GM18526 (cell line): ENCODE data around the gene TBL3.

Experiments
- POLR2A ChIP-seq: IDR thresholded peaks from 3 replicates; pipeline ENCODE4 v1.6.1; 2011; ENCODE audit not compliant: insufficient read length; ENCODE audit errors: extremely low read depth

Gene TBL3

GRCh38 chr16:1958715-1959268 lies 13.1 kb upstream of the TBL3 start:
- TF ChIP-seq POLR2A, result no peak

GRCh38 chr16:1959269-1960039 lies 12.4 kb upstream of the TBL3 start, which contains the start of gene NDUFB10:
NDUFB10 (plus strand) TSS chr16:1959538; CDS start chr16:1959625, 87 bp downstream.
- peak; percentile 81 for TF ChIP-seq POLR2A

DNA sequence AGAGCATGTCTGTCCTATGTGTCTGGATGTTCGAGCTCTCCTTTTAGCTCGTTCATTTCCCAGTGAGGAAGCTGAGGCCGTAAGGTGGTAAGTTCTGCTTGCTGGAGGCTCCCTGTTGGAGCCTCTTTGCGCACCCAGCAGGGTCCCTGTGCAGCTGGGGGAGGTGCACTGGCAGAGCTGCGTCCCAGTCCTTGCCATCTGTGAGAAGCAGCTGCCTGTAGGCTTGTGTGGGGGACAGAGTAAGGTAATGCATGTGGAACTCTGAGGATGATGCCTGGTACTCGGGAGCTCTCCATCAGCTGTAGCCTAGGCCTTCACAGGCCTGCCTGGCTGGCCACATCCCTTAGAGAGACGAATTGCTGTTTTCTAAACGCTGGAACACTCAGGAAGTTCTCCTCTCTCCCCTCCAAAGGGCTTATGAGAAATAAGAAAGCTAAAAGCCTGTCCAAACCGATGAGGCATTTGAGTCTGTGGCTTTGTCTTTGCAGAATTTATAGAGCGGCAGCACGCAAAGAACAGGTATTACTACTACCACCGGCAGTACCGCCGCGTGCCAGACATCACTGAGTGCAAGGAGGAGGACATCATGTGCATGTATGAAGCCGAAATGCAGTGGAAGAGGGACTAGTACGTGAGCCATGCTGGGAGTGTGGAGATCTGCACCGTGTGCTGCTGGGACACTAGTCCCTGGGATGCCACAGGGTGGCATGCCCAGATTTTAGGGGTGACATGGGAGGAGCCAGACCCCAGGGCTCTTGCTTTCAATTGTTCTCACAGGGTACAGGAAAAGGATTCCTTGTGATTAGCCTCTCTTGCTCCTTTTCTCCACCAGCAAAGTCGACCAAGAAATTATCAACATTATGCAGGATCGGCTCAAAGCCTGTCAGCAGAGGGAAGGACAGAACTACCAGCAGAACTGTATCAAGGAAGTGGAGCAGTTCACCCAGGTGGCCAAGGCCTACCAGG lies 10.9 kb upstream of the TBL3 start:
- TF ChIP-seq POLR2A, result peak; percentile 61

- TF ChIP-seq POLR2A, result no peak
Observed at GRCh38 chr16:1961651-1962067, 10.2 kb upstream of the TBL3 start.

GRCh38 chr16:1963806-1964505 lies 7.9 kb upstream of the TBL3 start:
- peak; percentile 25 for TF ChIP-seq POLR2A

DNA sequence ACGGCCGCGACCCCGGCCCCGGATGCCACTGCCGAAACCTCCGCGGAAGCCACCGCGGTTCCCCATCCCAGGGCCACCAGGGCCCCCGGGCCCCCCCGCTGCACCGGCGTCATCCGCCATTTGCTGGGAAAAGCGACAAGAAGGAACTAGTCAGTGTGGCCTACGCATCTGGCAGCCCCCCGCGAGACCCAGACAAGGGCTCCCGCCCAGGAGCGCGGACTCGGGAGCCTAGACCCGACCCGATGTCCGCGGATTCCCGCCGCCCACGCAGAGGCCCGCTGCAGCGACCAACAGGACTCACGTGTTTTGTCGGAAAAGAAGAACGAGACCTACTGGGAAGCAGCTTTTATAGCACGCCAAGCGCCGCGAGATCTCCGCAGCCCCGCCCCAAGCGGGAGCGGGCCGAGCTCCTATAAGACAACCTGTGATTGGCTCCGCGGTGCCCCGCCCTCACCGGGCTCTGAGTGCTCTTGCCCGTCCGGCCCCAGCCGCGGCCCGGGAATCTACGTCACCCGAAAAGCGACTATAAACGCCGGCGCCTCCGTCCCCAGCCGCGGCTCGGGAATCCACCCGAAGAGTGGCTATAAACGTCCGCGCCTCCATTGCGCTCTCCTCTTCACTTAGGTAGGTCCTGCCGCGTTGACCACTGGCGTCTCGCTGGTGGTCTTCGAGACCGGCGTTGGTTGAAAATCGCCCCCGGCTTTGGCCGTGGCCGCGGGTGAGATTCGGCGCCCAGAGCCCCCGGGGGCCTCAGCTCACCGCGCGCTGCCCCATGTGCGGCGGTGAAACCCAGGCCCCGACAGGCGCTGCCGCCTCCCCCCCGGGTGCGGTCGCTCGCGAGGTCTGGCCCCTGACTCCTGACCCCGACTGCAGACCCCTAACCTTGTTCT lies 7.1 kb upstream of the TBL3 start, which contains the start of gene RPS2:
Gene RPS2, minus strand, starts transcription at position 321 of the 890 bp plus-strand sequence. Its CDS starts 201 bp downstream, at position 120.
- peak; percentile 100 for TF ChIP-seq POLR2A

DNA sequence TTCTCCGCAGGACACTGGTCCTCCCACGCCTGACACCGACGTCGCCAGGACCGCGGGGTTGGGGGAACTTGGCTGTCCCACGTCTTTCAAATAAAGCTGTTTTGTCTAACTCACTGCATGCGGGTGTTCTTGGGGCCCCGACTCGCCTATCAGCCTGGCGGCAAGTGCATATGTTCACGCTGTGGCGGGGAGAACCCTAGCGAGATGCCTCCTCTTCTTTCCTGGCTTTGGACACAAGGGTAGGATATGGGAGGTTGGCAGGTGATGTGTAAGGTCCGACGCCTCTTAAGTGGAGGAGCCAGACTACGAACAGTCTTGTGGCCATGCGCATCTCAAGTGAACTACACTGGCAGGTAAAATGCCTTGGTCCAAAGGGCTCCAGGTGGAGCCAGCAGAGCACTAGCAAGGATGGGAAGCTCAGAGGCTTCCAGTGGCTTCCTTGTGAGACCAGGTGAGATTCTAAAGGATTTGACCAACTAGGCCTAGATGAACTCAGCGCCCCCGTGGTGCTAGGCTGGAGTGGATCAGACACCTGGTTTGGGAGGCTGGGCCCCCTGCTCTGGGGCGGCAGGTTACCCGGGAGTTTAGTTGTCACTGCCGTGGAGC lies 6.4 kb upstream of the TBL3 start:
- TF ChIP-seq POLR2A, result no peak

- TF ChIP-seq POLR2A, result no peak
Observed at GRCh38 chr16:1966460-1966859, 5.4 kb upstream of the TBL3 start, which contains the start of gene RNF151. RNF151 (plus strand) TSS chr16:1966856; CDS start chr16:1966882, 26 bp downstream.

- TF ChIP-seq POLR2A, result no peak
Observed at GRCh38 chr16:1968146-1968953, 3.5 kb upstream of the TBL3 start.

DNA sequence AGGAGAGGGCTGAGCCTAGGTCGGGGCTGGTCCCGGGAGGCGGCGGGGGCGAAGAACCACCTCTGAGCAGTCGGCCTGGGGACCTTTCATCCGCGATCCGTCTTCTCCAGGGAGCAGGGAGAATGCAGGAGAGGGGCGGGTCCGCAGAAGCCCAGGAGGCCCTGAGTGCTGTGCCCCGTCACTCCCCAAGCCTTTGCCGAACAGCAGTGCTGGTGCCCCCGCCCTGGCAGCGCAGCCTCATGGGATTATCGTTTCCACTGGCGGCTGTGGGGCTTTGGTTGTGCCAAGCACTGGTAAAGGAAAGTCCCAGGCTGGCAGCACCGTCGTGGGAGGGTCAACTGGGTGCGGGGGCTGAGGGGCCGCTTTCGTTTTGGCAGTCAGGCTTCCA lies 631 bp downstream of the TBL3 start:
- no peak for TF ChIP-seq POLR2A

DNA sequence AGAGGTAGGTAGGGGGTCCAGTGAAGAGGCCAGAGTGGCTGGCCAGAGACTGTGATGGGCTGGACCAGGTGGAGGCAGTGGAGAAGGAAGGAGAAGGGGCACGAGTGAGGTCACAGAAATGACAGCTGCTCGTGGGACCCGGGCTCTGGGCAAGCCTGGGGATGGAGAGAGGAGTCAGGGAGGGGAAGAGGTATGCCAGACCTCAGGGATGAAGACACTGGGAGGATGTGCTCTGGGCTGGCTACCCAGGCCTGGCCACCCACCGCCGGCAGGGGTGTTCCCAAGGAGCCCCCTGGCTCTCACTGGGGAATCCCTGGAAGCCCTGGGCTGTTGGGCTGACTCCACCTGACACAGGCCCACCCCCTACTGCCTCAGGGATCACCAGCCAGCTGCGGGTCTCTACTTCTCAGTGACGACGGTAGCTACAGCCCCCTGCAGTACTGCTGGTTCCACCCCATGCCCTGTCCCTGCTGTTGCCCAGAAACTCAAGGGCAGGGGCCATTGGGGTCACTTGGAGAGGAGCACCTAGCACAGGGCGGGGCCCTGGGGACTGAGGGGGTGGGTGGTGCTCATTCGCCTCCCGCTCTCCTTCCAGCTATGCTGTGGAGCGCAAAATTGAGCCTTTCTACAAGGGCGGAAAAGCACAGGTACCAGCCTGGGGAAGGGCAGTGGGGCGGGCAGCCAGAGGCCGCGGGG lies 1.8 kb downstream of the TBL3 start:
- no peak for TF ChIP-seq POLR2A
